ENCODE data around the gene USP32. TPM values are rescaled to one million over a fixed set of nuclear protein-coding genes. Genes with fewer than 3 reads are reported as not detected.

USP32 gene
- total and polyA plus RNA-seq, 2 donors (not counting 3 experiments of a cell fraction or from before 2014, with no cell fraction given) = 15.7 to 52.9 TPM

- Histone ChIP-seq H3K4me2 (ENCODE audit: insufficient read depth, low read length) (peak overlapping the region; percentile 98), H3K27ac (ENCODE audit: insufficient read depth, low read depth, low read length) (peak overlapping the region; percentile 82), H3K9ac (replicated peaks; ENCODE audit: extremely low read depth, insufficient read depth, low read length) (peak overlapping the region; percentile 90), H3K27me3 (ENCODE audit: control insufficient read depth in 2 of 2, insufficient read depth in 2 of 2, low read length in 2 of 2) (no peaks in the 10 kb centered on the region), H3K4me1 (ENCODE audit: control insufficient read depth, extremely low read depth, insufficient read depth, low read length) (peaks cover 22% of the 10 kb centered on the region), H4K20me1 (replicated peaks; ENCODE audit: control insufficient read depth, extremely low read depth, insufficient read depth, low read length) (peaks cover 9% of the 10 kb centered on the region), H3K36me3 (ENCODE audit: control insufficient read depth in 2 of 2, extremely low read depth in 1 of 2, insufficient read depth in 2 of 2, low read length in 2 of 2) (no peaks in the 10 kb centered on the region), H2AFZ (ENCODE audit: low read depth, low read length) (no peak overlapping the region), H3K79me2 (ENCODE audit: control insufficient read depth, insufficient read depth, low read length) (peaks cover 61% of the 10 kb centered on the region), H3K4me3 (replicated peaks in 1 of 3; ENCODE audit: insufficient read depth in 1 of 3, low read depth in 1 of 3, low read length in 3 of 3) (peak overlapping the region in 2 of 3 experiments; percentile 88 to 93), H3K9me3 (replicated peaks; ENCODE audit: control insufficient read depth, insufficient read depth, low read length) (no peaks in the 10 kb centered on the region), H3K9me1 (replicated peaks; ENCODE audit: control insufficient read depth, extremely low read depth, insufficient read depth, low read length) (no peaks in the 10 kb centered on the region)
- TF ChIP-seq MYC (IDR thresholded peaks at IDR 0.05; ENCODE audit: low read depth, low read length) (no peak), FOS (IDR thresholded peaks at IDR 0.05; ENCODE audit: borderline replicate concordance, insufficient read depth, low read length) (peak; percentile 20), POLR2AphosphoS5 (IDR thresholded peaks at IDR 0.05; ENCODE audit: insufficient read depth, low read depth, low read length) (peak; percentile 30)
- TSS peak; percentile 26 for BruUV-seq (replicated peaks)
- FAIRE-seq = peak; percentile 64
- peak; percentile 39 for DNase-seq (ENCODE audit: low read depth, low spot score)
- intact Hi-C loops (cut with micrococcal nuclease) = loop anchor here (5.0 to 10.0 kb wide), 4 partner anchors 143 to 245 kb away; partner anchors contain the start of gene CA4
- dilution Hi-C loops (cut with MboI; ENCODE audit: extremely low pct_ligation_motif_present, low sequenced_read_pairs) = no loop called here
- CTCF ChIA-PET = interaction anchor here (1.7 to 3.2 kb wide), 2 partner anchors 31 to 159 kb away, joined by 4 to 17 read pairs; no protein-coding TSS in a partner anchor
- POLR2A ChIA-PET = no interaction called here
Observed at GRCh38 chr17:60390186-60390585, 1.7 kb downstream of the USP32 start.

- Histone ChIP-seq H3K9me1 (replicated peaks; ENCODE audit: control insufficient read depth, extremely low read depth, insufficient read depth, low read length) (no peaks in the 10 kb centered on the region), H3K27ac (ENCODE audit: insufficient read depth, low read depth, low read length) (no peak overlapping the region), H3K4me1 (ENCODE audit: control insufficient read depth, extremely low read depth, insufficient read depth, low read length) (peaks cover 22% of the 10 kb centered on the region), H3K36me3 (ENCODE audit: control insufficient read depth in 2 of 2, extremely low read depth in 1 of 2, insufficient read depth in 2 of 2, low read length in 2 of 2) (no peaks in the 10 kb centered on the region), H3K9ac (replicated peaks; ENCODE audit: extremely low read depth, insufficient read depth, low read length) (no peak overlapping the region), H4K20me1 (replicated peaks; ENCODE audit: control insufficient read depth, extremely low read depth, insufficient read depth, low read length) (peaks cover 10% of the 10 kb centered on the region), H3K27me3 (ENCODE audit: control insufficient read depth in 2 of 2, insufficient read depth in 2 of 2, low read length in 2 of 2) (no peaks in the 10 kb centered on the region), H3K9me3 (replicated peaks; ENCODE audit: control insufficient read depth, insufficient read depth, low read length) (no peaks in the 10 kb centered on the region), H3K4me2 (ENCODE audit: insufficient read depth, low read length) (no peak overlapping the region), H2AFZ (ENCODE audit: low read depth, low read length) (no peak overlapping the region), H3K4me3 (replicated peaks in 1 of 3; ENCODE audit: insufficient read depth in 1 of 3, low read depth in 1 of 3, low read length in 3 of 3) (no peak overlapping the region), H3K79me2 (ENCODE audit: control insufficient read depth, insufficient read depth, low read length) (peaks cover 74% of the 10 kb centered on the region)
- CTCF ChIA-PET = interaction anchor here (1.1 to 1.4 kb wide), 2 partner anchors 16 to 247 kb away, joined by 3 read pairs; no protein-coding TSS in a partner anchor
- DNase-seq (ENCODE audit: low read depth, low spot score) (no peak), FAIRE-seq (no peak)
- dilution Hi-C loops (cut with MboI; ENCODE audit: extremely low pct_ligation_motif_present, low sequenced_read_pairs) = no loop called here
- POLR2A ChIA-PET = no interaction called here
- TF ChIP-seq CTCF (IDR thresholded peaks at IDR 0.05; ENCODE audit: extremely low read depth in 1 of 2, insufficient read depth in 1 of 2, low read depth in 1 of 2, low read length in 2 of 2) = no peak
- TF ChIP-seq FOS (IDR thresholded peaks at IDR 0.05; ENCODE audit: borderline replicate concordance, insufficient read depth, low read length) = no peak
- no peak for TF ChIP-seq MAX (IDR thresholded peaks at IDR 0.05; ENCODE audit: insufficient read depth, insufficient read length)
- no peak for TF ChIP-seq POLR2AphosphoS5 (IDR thresholded peaks at IDR 0.05; ENCODE audit: insufficient read depth, low read depth, low read length)
- TF ChIP-seq POLR2A (IDR thresholded peaks at IDR 0.05; ENCODE audit: low read depth, low read length) = no peak
- no peak for TF ChIP-seq JUN (IDR thresholded peaks at IDR 0.05; ENCODE audit: borderline replicate concordance, insufficient read depth, insufficient read length, low read depth)
- TF ChIP-seq EZH2 (IDR thresholded peaks at IDR 0.05; ENCODE audit: borderline replicate concordance, low read depth, low read length, severe bottlenecking) = no peak
- no peak for TF ChIP-seq GATA2 (IDR thresholded peaks at IDR 0.05; ENCODE audit: insufficient read depth, insufficient read length, low read depth, low read length)
- TF ChIP-seq MYC (IDR thresholded peaks at IDR 0.05; ENCODE audit: low read depth, low read length) = no peak
- no TSS peak for BruUV-seq (replicated peaks)
- intact Hi-C loops (cut with micrococcal nuclease) = no loop called here
Observed at GRCh38 chr17:60388742-60389141, 3.2 kb downstream of the USP32 start.

Data from endothelial cell of umbilical vein (primary cell).